IPS-15b (cell line): Measurements from ENCODE around the gene SEMA5B.

ENCODE experiments used
- H3K27me3 ChIP-seq: one replicate; pipeline ENCODE4 v1.6.1; 2013; ENCODE audit warnings: low read length; ENCODE audit not compliant: control insufficient read depth, insufficient read depth
- H3K36me3 ChIP-seq: one replicate; pipeline ENCODE4 v1.6.1; 2013; ENCODE audit warnings: low read length; ENCODE audit not compliant: control insufficient read depth, insufficient read depth
- H3K4me1 ChIP-seq: one replicate; pipeline ENCODE4 v1.6.1; 2013; ENCODE audit warnings: mild to moderate bottlenecking, low read length; ENCODE audit not compliant: control insufficient read depth, insufficient read depth
- H3K4me3 ChIP-seq: one replicate; pipeline ENCODE4 v1.5.1; 2013; ENCODE audit warnings: low read depth, low read length
- H3K9ac ChIP-seq: one replicate; pipeline ENCODE4 v1.6.1; 2013; ENCODE audit warnings: low read depth, mild to moderate bottlenecking, low read length
- H3K9me3 ChIP-seq: one replicate; pipeline ENCODE4 v1.6.1; 2013; ENCODE audit warnings: mild to moderate bottlenecking, low read length; ENCODE audit not compliant: control insufficient read depth, insufficient read depth

SEMA5B gene

DNA sequence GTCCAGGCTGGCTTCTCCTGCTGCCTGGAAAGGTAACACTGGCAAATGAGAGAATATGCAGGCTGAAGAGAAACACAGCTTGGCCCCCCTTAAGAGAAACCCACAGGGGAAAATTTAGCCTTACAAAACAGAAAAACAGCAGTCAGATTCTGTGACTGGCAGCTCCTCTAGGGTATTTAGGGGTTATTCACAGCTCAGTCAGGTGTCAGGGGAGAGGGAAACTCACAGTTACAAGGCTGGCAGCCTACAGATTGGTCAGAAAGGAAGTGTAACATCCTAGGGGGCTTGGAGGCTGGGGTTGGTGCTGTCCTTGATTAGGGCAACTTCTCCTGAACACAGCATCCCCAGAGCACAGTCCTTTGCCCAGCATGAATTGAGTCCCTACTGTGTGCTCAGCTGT is 81.4 kb downstream of the SEMA5B start:
- Histone ChIP-seq H3K27me3 (peaks cover 24% of the 10 kb centered on the region), H3K36me3 (no peaks in the 10 kb centered on the region), H3K4me1 (peaks cover 6% of the 10 kb centered on the region), H3K9me3 (no peaks in the 10 kb centered on the region), H3K4me3 (no peak overlapping the region), H3K9ac (no peak overlapping the region)

DNA sequence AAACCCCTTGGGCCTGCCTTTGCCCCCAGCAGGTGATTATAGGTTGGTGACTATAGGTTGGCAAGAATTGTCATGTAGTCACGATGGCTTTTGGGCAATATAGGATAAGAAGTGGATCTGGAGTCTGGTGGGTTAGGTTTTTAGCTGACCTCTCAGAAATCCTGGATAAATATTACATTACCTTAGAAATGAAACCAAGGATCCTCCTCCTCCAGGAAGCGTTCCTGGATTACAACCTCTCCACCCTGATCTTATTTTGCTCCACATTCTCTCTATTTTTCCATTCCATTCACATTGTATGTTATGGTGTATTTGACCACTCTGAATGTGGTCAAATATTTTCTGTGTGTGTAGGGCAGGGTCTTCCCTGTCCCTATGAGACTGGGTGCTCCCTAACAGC is 82.3 kb downstream of the SEMA5B start:
- Histone ChIP-seq H3K9me3 (no peaks in the 10 kb centered on the region), H3K36me3 (no peaks in the 10 kb centered on the region), H3K9ac (no peak overlapping the region), H3K27me3 (peaks cover 24% of the 10 kb centered on the region), H3K4me3 (no peak overlapping the region), H3K4me1 (peaks cover 6% of the 10 kb centered on the region)

DNA sequence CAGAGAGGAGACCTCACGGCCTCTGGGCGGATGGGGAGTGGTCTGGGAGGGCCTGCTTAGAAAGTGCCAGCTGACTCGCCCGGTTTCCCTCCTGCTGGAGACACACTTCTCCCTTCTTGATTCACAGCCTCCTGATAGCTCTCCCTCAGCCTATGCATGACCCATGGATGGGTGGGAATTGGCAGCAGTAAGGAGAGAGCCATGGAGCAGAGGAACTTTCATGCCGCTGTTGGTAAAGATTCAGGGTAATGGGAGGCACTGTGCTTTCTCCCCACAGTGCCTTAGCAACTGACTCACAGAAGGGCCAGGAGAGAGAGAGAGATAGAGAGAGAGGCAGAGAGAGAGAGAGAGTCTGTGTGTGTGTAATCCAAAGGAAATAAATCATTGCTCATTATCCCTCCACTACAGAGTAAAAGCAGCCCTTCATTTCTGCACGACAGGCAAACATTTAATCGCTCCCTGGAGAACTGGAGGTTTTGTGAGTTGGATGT is 82.8 kb downstream of the SEMA5B start:
- H3K36me3 ChIP-seq = no peaks in the 10 kb centered on the region
- no peak overlapping the region for H3K4me3 ChIP-seq
- H3K27me3 ChIP-seq = peaks cover 24% of the 10 kb centered on the region
- no peaks in the 10 kb centered on the region for H3K9me3 ChIP-seq
- H3K9ac ChIP-seq = no peak overlapping the region
- peaks cover 6% of the 10 kb centered on the region for H3K4me1 ChIP-seq

DNA sequence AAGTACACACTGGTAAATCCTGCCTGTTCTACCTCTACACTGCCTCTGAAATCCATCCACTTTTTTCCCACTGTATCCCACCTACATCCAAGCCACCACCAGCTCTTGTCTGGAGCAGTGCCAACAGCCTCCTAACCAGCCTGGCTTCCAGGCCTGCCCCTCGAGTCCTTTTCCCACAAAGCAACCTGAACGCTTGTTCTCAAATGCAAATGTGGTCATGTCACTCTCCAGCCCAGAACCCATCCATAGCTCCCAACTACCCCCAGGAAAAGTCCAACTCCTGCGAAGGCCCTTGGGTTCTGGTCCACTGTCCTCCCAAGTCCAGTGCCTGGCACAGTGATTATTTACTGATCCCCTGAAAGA is 83.8 kb downstream of the SEMA5B start:
- H3K4me1 ChIP-seq = peaks cover 6% of the 10 kb centered on the region
- H3K9ac ChIP-seq = no peak overlapping the region
- peaks cover 24% of the 10 kb centered on the region for H3K27me3 ChIP-seq
- no peaks in the 10 kb centered on the region for H3K36me3 ChIP-seq
- H3K9me3 ChIP-seq = no peaks in the 10 kb centered on the region
- no peak overlapping the region for H3K4me3 ChIP-seq

DNA sequence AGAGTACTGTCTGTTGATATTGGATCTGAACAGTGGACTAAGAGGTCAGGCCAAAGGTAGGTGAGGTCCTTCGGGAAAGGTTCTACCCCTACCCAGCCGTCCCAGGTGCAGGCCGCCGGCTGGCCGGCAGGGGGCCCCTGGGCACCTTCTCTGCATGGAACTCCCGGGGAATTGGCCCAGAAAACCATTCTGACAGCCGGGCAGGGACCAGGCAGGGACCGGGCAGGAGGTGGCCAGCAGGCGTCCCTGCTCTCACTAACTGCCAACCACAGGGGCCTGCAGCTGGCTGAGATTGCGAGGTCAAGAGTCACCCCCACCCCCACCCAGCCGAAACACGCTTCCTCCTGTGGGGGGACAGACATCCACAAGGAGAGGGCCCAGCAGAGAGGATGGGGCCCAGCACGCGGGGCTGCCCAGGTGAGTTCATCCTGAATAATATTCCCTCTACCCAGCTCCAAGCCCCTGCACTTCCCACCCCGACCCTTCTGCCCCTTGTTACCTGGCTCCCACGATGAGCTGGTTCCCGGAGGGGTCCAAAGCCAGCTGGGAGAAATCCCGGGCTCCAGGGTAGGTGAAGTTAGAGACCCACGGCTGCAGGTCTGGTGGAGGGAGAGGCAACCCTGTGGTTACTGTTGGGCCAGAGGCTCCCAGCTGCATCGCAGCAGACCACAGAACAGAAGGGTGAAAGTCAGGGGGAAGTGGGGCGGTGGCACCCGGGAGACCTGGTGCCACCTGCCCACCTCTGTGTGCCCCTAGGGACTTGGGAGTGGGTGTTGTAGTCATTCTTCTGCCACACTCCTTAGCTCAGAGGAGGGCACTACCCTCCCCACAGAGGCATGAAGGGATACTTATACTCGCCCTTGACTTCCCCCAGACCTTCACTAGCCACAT is 84.4 kb downstream of the SEMA5B start:
- Histone ChIP-seq H3K4me3 (no peak overlapping the region), H3K9me3 (no peaks in the 10 kb centered on the region), H3K36me3 (no peaks in the 10 kb centered on the region), H3K27me3 (peaks cover 24% of the 10 kb centered on the region), H3K4me1 (peaks cover 6% of the 10 kb centered on the region), H3K9ac (no peak overlapping the region)

DNA sequence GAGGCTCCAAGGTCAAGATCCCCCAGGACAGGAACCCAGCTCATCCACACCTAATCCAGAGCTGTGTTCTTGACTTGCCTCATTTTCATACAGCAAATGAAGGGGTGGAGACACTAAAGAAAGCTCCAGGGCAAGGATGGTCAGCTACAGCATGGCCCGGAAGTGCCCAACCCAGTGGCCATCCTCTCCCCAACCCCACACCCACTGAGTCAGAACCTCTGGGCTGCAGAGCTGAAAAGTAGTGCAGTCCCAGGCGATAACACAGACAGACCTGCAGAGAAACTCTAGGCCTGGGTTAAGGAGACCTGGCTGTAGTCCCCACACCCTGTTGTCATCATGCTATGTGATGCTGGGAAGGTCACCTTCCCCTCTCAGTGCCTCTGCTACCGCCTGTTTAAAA is 85.3 kb downstream of the SEMA5B start:
- H3K4me3 ChIP-seq = no peak overlapping the region
- no peaks in the 10 kb centered on the region for H3K36me3 ChIP-seq
- H3K4me1 ChIP-seq = peaks cover 6% of the 10 kb centered on the region
- no peaks in the 10 kb centered on the region for H3K9me3 ChIP-seq
- H3K9ac ChIP-seq = no peak overlapping the region
- H3K27me3 ChIP-seq = peaks cover 24% of the 10 kb centered on the region

DNA sequence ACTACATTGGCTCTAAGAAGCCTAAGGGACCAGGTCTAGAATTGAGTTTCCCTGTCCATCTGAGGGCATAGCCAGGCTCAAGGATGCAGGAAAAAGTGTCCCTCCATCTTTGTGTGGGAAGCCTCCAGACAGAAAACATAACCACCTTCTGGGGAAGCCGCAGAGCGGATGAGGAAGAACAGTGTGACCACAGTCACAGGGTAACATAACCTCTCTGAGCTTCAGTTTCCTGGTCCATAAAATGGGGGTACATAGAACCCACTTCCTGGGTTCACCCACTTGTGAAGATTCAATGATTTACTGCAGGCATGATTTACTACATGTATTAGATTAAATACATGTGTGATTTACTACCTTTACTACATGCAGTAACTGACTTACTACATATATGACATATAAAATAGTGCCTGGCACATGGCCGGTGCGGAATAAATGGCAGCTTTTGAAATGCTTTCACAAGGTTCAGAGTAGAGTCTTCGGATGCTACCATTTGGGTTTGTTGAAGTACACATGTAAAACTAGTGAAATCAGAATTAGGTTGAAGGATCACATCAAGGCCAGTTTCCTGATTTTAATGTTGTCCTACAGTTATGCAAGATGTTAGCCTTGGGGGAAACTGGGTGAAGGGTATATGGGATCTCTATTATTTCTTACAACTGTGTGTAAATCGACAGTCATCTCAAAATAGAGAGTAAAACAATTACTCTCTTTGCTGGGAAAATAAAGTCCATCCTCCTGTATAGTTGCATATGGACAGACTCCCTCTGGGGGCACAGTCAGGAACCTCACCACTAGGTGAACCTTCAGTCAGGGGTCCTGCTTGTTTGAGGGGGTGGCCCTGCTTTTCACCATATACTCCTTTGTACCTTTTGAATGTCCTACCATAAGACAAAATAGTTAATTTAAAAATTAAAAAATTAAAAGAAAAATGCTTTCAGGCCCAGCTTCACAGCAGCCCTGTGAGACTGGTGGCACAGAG is 86.0 kb downstream of the SEMA5B start:
- Histone ChIP-seq H3K27me3 (peaks cover 24% of the 10 kb centered on the region), H3K9ac (no peak overlapping the region), H3K36me3 (no peaks in the 10 kb centered on the region), H3K4me1 (peaks cover 6% of the 10 kb centered on the region), H3K4me3 (no peak overlapping the region), H3K9me3 (no peaks in the 10 kb centered on the region)

DNA sequence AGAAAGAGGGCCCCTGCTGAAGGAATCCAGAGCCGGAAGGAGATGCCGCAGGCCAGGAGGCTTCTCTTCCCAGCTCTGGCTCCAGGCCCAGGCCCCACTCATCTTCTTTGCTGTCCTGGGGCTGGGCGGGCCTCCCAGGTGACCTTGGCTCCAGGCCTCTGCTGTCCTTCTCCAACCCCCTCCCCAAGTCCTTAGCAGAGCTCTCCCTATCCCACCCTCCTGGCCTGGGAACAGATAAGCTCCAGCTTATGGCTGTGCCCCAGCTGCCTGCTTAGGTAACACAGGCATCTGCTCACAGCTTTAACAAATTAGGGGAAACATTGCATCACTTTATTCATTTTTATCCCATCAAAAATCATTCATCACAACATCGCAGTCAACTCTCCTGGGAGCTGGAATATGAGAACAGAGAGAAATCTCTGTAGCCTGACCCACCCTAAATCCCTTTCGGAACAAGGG is 86.9 kb downstream of the SEMA5B start:
- Histone ChIP-seq H3K4me1 (peaks cover 6% of the 10 kb centered on the region), H3K9ac (no peak overlapping the region), H3K36me3 (no peaks in the 10 kb centered on the region)

DNA sequence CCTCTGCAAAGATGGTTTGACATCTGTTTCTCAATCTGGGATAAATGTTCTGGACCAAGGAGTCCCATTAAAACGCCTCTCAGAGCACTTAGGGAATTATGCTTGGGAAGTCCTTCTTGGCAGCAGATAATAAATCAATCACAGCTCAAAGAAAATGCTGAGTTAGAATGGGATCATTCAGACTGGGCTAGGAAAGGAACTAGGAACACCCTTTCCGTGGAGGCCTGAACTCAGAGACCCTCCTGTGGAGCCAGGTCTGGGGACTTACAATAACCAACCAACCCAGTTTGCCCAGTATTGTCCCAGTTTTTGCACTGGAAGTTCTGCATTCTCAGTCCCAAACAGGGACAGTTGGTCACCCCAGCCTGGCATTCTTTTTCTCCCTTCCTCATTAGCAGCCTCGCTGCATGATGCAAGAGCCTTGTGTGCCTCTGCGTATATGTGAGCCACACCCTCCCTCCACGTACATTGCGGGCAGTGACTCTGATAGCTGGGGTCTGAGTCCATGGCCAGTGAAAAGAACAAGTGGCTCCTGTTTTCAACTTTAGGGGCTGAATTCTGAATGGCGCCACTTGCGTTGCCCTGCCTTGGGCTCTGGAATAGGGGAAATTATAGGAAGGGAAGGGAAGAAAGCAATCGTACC is 88.7 kb downstream of the SEMA5B start:
- Histone ChIP-seq H3K4me3 (no peak overlapping the region), H3K4me1 (peaks cover 6% of the 10 kb centered on the region), H3K36me3 (no peaks in the 10 kb centered on the region), H3K9me3 (no peaks in the 10 kb centered on the region), H3K27me3 (peaks cover 6% of the 10 kb centered on the region), H3K9ac (no peak overlapping the region)

More for the DNA sequence above, 86.9 kb downstream of the SEMA5B start:
- H3K27me3 ChIP-seq = peaks cover 22% of the 10 kb centered on the region
- H3K4me3 ChIP-seq = no peak overlapping the region
- H3K9me3 ChIP-seq = no peaks in the 10 kb centered on the region

DNA sequence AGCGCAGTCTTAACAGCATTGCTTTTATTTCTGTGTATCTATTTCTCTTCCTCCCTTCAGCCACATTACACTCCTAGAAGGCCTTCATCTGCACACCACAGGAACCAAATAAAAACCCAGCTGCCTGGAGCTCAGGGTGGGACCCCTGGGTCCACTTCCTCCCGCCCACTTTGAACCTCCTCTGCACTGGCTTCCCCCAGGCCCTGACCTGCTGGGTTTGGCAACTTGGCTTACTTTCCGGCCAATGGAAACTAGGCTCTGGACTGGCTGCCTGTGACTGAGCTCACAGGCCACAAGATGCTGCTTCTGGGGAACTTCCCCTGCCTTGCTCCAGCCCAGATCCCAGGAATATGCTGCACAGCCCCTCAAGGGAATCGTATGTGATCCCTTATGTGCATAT is 89.8 kb downstream of the SEMA5B start:
- Histone ChIP-seq H3K9ac (no peak overlapping the region), H3K36me3 (no peaks in the 10 kb centered on the region), H3K27me3 (no peaks in the 10 kb centered on the region), H3K4me3 (no peak overlapping the region), H3K9me3 (no peaks in the 10 kb centered on the region), H3K4me1 (no peaks in the 10 kb centered on the region)

DNA sequence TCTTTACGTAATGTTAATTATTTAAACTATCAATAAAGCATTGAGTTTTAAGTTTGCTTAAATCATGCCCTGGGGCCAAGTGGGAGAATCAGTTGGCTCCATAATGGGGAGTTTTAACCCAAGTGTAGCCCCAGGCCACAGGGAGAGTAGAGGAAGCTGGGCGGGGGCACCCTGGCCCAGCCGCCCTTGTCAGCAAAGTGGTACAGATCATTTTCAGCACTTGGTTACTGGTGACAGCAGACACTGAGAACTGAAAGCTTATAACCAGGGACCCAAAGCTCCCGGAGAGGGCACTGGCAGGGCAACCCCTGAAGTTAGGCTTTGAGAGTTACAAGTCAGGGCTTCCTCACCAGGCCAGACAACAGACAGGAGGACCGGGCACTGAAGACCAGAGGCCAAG is 90.6 kb downstream of the SEMA5B start:
- H3K9me3 ChIP-seq = no peaks in the 10 kb centered on the region

More for the DNA sequence above, 90.6 kb downstream of the SEMA5B start:
- Histone ChIP-seq H3K27me3 (no peaks in the 10 kb centered on the region), H3K9ac (no peak overlapping the region), H3K36me3 (no peaks in the 10 kb centered on the region), H3K4me1 (no peaks in the 10 kb centered on the region), H3K4me3 (no peak overlapping the region)
